NT2/D1 (cell line): Measurements from ENCODE around the gene ASB3.

Experiments used
- SUZ12 ChIP-seq: IDR thresholded peaks from 2 replicates; pipeline ENCODE4 v1.6.1; 2011; ENCODE audit not compliant: insufficient read length, insufficient read depth; ENCODE audit errors: extremely low read depth
- YY1 ChIP-seq: IDR thresholded peaks from 2 replicates; pipeline ENCODE4 v1.6.1; 2011; ENCODE audit not compliant: insufficient read length, insufficient read depth

GRCh38 chr2:53744395-53745065 is 42.2 kb downstream of the ASB3 start:
- no peak for TF ChIP-seq YY1
- TF ChIP-seq SUZ12: no peak
